Right lobe of liver (tissue), 6 donors: ENCODE data around the gene EYA3. TPM values are rescaled to one million over a fixed set of nuclear protein-coding genes. Genes with fewer than 3 reads are reported as not detected.

ENCODE experiments used
- ATAC-seq, 4 donors: fragments of 200-7000 bp; cut with Tn5 transposase; one replicate each; pipeline ENCODE4 v1.9.1; 2020; ENCODE audit warnings: mild to moderate bottlenecking in 4 of 4, moderate library complexity in 4 of 4
- DNase-seq, 3 donors: peaks; one replicate each; pipeline ENCODE4 v3.0.0-alpha.2; 2020
- H3K27ac ChIP-seq, 3 donors: fragments of 200-600 bp; one replicate each; pipeline ENCODE4 v1.8.0; 2022
- H3K27me3 ChIP-seq, 2 donors: fragments of 200-600 bp; one replicate each; pipeline ENCODE4 v1.8.0; 2022
- H3K36me3 ChIP-seq, 4 donors: fragments of 200-600 bp; sonication (generic) in 1 of 4; one replicate each; pipeline versions ENCODE4 v1.5.1 to v1.8.0; 2017 to 2022; ENCODE audit warnings: control low read depth in 1 of 4
- H3K4me1 ChIP-seq, 4 donors: fragments of 200-600 bp; sonication (generic) in 1 of 4; one replicate each; pipeline versions ENCODE4 v1.5.1 to v1.8.0; 2017 to 2022; ENCODE audit warnings: control low read depth in 1 of 4
- H3K4me3 ChIP-seq, 3 donors: fragments of 200-600 bp; one replicate each; pipeline ENCODE4 v1.8.0; 2022
- H3K9me3 ChIP-seq, 4 donors: fragments of 200-600 bp; sonication (generic) in 1 of 4; one replicate each; pipeline versions ENCODE4 v1.5.1 to v1.8.0; 2017 to 2022; ENCODE audit warnings: control low read depth in 1 of 4
- CTCF ChIP-seq, 4 donors: fragments of 200-600 bp in 3 of 4; fragments of 450-650 bp in 1 of 4; IDR thresholded peaks; one replicate each; pipeline versions ENCODE4 v1.5.1 to v1.8.0; 2016 to 2022; ENCODE audit warnings: antibody characterized with exemption in 4 of 4, mild to moderate bottlenecking in 2 of 4
- POLR2A ChIP-seq: fragments of 450-650 bp; IDR thresholded peaks from one replicate; pipeline ENCODE4 v1.6.1; 2017; ENCODE audit warnings: antibody characterized with exemption, mild to moderate bottlenecking
- WGBS: methylation state at CpG from one replicate; pipeline ENCODE4 v1.1.6; 2018; ENCODE audit warnings: low coverage, low lambda C conversion rate; ENCODE audit not compliant: insufficient coverage; ENCODE audit errors: missing lambda C conversion rate; 5-methylcytosine and 5-hydroxymethylcytosine counted together
- intact Hi-C, 2 donors: fragments of 100-400 bp; cut with DNase I; formaldehyde crosslinking; loops; one replicate each; pipeline versions ENCODE4 v1.11.2 to v1.14.1; 2022
- total RNA-seq, 6 experiments: library from RNA; depleted of rRNA in 2 of 6; stranded (reverse); fragments of >200 nt in 2 of 6; fragmentation: NEBNext Ultra II Directional in 3 of 6; extraction: Animal tissue kit (Norgen Biotek cat#: 25700) in 3 of 6; gene quantifications; one replicate each; pipeline versions ENCODE4 v1.1.0 to v1.2.4, GENCODE V29; 2016 to 2023
- donor health status: DM: no; HTN: yes; CAD: no.
- donor health status: DM: no; HTN: no; CAD: no.
- donor health status: DM: no; HTN: no; CAD: no.
- donor health status: DM: no; HTN: yes; CAD: no.
- donor health status: DM: no; HTN: yes; CAD: no.

EYA3 gene
- total RNA-seq, 6 experiments from 2014 or later: 6.6 to 10.2 (median 7.3) TPM

- H3K4me1 ChIP-seq: peaks cover 0 to 6% (median under 1%) of the 10 kb centered on the region in 4 donors
These were observed 14.5 kb downstream of the EYA3 start for GRCh38 chr1:28073867-28074266.

GRCh38 chr1:28071813-28072212 is 16.6 kb downstream of the EYA3 start:
- TF ChIP-seq POLR2A: no peak
- no peak for TF ChIP-seq CTCF (IDR thresholded peaks at IDR 0.05)
- DNase-seq: no peak
- ATAC-seq: no peak
- Histone ChIP-seq H3K36me3 (no peaks in the 10 kb centered on the region), H3K27ac (no peak overlapping the region), H3K4me3 (no peak overlapping the region), H3K4me1 (no peaks in the 10 kb centered on the region), H3K27me3 (no peaks in the 10 kb centered on the region), H3K9me3 (no peaks in the 10 kb centered on the region)
- intact Hi-C loops: no loop called here

More at GRCh38 chr1:28073867-28074266, 14.5 kb downstream of the EYA3 start:
- no peaks in the 10 kb centered on the region for H3K27me3 ChIP-seq
- no peaks in the 10 kb centered on the region for H3K9me3 ChIP-seq
- no peak for TF ChIP-seq CTCF (IDR thresholded peaks at IDR 0.05)
- H3K36me3 ChIP-seq: no peaks in the 10 kb centered on the region
- H3K4me3 ChIP-seq: no peak overlapping the region
- ATAC-seq (no peak), DNase-seq (no peak)
- intact Hi-C loops: no loop called here
- H3K27ac ChIP-seq: no peak overlapping the region
- 58% methylated on average over 1 of the region's 1 CpG for WGBS

- ATAC-seq: peak in 2 of 4 donors; percentile 28 to 69
- H3K4me1 ChIP-seq: no peaks in the 10 kb centered on the region
- intact Hi-C loops: no loop called here
These were observed 17.5 kb downstream of the EYA3 start for GRCh38 chr1:28070725-28071593.

GRCh38 chr1:28067523-28068090 is 20.8 kb downstream of the EYA3 start:
- H3K27ac ChIP-seq: no peak overlapping the region
- H3K9me3 ChIP-seq: no peaks in the 10 kb centered on the region
- H3K27me3 ChIP-seq: no peaks in the 10 kb centered on the region
- H3K36me3 ChIP-seq: no peaks in the 10 kb centered on the region
- intact Hi-C loops: no loop called here
- H3K4me3 ChIP-seq: no peak overlapping the region
- no peak for DNase-seq
- 40% methylated on average over 2 of the region's 2 CpGs for WGBS
- no peaks in the 10 kb centered on the region for H3K4me1 ChIP-seq
- TF ChIP-seq POLR2A (no peak), CTCF (IDR thresholded peaks at IDR 0.05) (no peak)
- ATAC-seq: no peak

More at GRCh38 chr1:28070725-28071593, 17.5 kb downstream of the EYA3 start:
- WGBS: 69% methylated on average over 9 of the region's 11 CpGs
- Histone ChIP-seq H3K27me3 (no peaks in the 10 kb centered on the region), H3K4me3 (no peak overlapping the region), H3K27ac (no peak overlapping the region), H3K9me3 (no peaks in the 10 kb centered on the region), H3K36me3 (no peaks in the 10 kb centered on the region)
- DNase-seq: no peak
- no peak for TF ChIP-seq POLR2A
- TF ChIP-seq CTCF (IDR thresholded peaks at IDR 0.05): no peak
